ENCODE data around the gene XAB2.
"Not testable (repeated sequence)": the region's sequence is repeated elsewhere in the genome, so short reads cannot be mapped to it uniquely, and the experiment has no call there.

Gene XAB2

DNA sequence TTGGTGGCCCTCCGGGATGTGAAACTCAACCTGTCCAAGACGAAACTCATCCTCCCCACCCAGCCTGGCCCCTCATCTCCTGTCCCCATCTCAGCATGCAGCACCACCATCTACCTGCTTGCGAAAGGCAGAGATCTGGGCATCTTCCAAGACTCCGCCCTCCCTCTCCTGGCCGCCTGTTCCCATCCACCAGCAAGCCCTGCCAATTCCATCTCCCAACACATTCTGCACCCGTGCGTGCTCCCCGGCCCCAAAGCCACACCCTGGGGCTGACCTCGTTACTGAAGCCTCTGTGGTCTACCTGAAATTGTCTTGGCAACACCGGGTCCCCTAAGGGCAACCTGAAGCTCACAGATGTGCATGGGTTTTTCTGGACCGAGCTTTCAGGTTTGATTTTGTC is 46.9 kb downstream of the XAB2 start:
- DNase-seq (ENCODE audit: low read depth in 1 of 2, low spot score in 1 of 2): no peak

DNA sequence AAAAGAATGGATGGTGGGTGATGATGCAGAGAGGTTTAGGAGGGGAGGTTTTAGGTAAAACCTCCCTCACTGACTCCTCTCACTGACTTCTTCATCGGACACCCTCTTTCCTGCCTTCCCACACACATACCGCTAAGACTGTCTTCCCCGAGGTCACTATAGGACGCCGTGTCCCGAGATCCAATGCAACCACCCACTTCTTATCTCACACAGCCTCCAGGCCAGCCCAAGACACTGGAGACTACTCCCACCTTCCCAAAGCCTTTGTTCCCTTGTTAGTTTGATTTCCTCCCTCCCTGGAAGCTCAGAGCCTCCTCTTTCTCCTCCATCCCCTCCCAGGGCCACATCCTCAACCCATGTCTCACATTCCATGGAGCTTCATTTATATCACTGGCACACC is 50.2 kb downstream of the XAB2 start:
- no peak for DNase-seq (ENCODE audit: low read depth in 1 of 2, low spot score in 1 of 2)

DNA sequence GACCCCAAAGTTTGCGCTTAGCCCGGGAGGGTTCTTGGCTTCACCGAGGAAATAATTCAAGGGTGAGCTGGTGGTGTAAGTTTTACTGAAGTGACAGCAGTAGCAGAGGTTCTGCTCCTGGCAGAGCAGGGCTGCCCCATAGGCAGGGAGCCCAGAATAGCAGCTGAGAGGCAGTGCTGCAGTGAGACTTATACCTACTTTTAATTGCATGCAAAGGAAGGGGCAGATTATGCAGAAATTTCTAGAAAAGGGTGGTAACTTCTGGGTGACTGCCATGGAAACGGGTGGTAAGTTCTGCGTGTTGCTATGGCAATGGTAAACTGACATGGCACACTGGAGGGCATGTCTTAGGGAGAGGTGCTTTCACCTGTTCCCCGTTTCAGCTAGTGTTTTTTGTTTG is 51.2 kb downstream of the XAB2 start:
- no peak for DNase-seq (ENCODE audit: low read depth in 1 of 2, low spot score in 1 of 2)

DNA sequence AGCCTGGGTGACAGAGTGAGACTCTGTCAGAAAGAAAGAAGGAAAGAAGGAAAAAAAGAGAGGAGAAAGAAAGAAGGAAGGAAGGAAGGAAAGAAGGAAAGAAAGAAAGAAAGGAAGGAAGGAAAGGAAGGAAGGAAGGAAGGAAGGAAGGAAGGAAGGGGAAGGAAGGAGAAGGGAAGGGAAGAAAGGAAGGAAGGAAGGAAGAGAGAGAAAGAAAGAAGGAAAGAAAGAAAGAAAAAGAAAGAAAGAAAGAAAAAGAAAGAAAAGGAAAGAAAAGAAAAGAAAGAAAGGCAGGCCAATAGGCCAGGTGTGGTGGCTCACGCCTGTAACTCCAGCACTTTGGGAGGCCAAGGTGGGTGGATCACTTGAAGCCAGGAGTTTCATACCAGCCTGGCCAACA is 51.9 kb downstream of the XAB2 start:
- DNase-seq (ENCODE audit: low read depth in 1 of 2, low spot score in 1 of 2): not testable (repeated sequence)

DNA sequence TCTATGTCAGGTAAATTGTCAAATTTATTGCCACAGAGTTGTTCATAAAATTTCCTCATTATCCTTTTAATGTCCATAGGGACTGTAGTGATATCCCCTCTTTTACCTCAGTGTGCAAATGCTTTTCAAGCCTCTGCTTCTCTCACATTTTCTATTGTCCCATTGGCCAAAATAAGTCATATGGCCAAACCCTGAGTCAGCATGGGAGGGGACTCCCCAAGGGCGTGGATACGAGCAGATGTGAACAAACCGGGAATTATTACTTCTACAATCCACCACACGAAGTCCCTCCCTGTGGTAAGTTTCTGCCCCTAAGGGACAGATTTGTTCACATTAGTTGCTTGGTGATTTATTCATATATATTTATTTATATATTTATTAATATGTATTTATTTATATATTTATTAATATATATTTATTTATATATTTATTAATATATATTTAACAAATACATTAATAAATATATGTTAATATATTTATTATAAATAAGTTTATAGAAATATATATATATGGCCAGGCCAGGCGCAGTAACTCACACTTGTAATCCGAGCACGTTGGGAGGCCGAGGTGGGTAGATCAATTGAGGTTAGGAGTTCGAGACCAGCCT is 53.8 kb downstream of the XAB2 start:
- no peak for DNase-seq (ENCODE audit: low read depth in 1 of 2, low spot score in 1 of 2)

DNA sequence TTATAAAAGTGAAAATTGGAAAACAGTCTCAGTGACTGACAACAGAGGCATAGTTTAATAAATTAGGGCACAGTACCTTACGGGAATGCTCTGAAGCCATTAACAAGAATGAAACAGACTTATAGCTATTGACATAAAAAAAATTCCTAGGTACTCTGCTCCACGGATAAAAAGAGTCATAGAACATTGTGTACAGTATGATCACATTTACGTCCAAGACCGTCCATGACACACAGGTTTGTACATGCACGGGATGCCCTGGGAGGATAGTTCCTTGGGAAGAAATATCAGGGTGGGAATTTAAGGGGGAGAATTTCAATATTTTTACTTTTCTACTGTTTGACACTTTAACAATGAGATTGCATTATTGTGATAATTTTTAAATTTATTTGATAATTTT is 58.6 kb downstream of the XAB2 start:
- no peak for DNase-seq (ENCODE audit: low read depth in 1 of 2, low spot score in 1 of 2)
